Adrenal gland (tissue), 12 donors: ENCODE measurements around the gene MYT1. TPM values are rescaled to one million over a fixed set of nuclear protein-coding genes. Genes with fewer than 3 reads are reported as not detected.
A peak's percentile ranks its signal among the peaks of the same experiment; 100 is the strongest.

Experiments used
- DNase-seq, 7 donors: peaks; one replicate each; pipeline ENCODE4 v3.0.0-alpha.2; 2019 to 2020
- H3K27ac ChIP-seq, 5 donors: fragments of 200-600 bp; sonication (generic) in 4 of 5; 1 replicate in 3 of 5; 2 replicates in 2 of 5; pipeline versions ENCODE4 v1.5.1 to v1.8.0; 2016 to 2020; ENCODE audit warnings: mild to moderate bottlenecking in 1 of 5
- H3K27me3 ChIP-seq: fragments of 200-600 bp; 2 replicates; pipeline ENCODE4 v1.8.0; 2021
- H3K36me3 ChIP-seq, 2 donors: fragments of 200-600 bp; replicated peaks in 1 of 2; 1 replicate in 1 of 2; 2 replicates in 1 of 2; pipeline versions ENCODE4 v1.5.1 to v1.8.0; 2018 to 2022
- H3K4me1 ChIP-seq, 2 donors: fragments of 200-600 bp; replicated peaks in 1 of 2; 1 replicate in 1 of 2; 2 replicates in 1 of 2; pipeline versions ENCODE4 v1.5.1 to v1.8.0; 2018 to 2021
- H3K4me3 ChIP-seq, 4 donors: fragments of 200-600 bp; sonication (generic) in 3 of 4; one replicate each; pipeline ENCODE4 v1.5.1; 2016 to 2018
- H3K9me3 ChIP-seq, 3 donors: fragments of 200-600 bp; sonication (generic) in 1 of 3; replicated peaks in 1 of 3; 1 replicate in 2 of 3; 2 replicates in 1 of 3; pipeline versions ENCODE4 v1.5.1 to v1.8.0; 2016 to 2021
- CTCF ChIP-seq, 6 experiments: fragments of 450-650 bp in 4 of 6; fragments of 200-600 bp in 2 of 6; sonication (generic) in 1 of 6; IDR thresholded peaks; 1 replicate in 5 of 6; 2 replicates in 1 of 6; pipeline versions ENCODE4 v1.5.1 to v1.8.0; 2016 to 2021; ENCODE audit warnings: antibody characterized with exemption in 6 of 6, mild to moderate bottlenecking in 2 of 6, moderate library complexity in 1 of 6
- POLR2A ChIP-seq, 2 donors: fragments of 450-650 bp; IDR thresholded peaks; one replicate each; pipeline ENCODE4 v1.6.1; 2017; ENCODE audit warnings: antibody characterized with exemption in 2 of 2, mild to moderate bottlenecking in 2 of 2, moderate library complexity in 1 of 2
- WGBS, 4 donors: extraction: QIAGEN DNeasy Blood & Tissue Kit in 2 of 4; methylation state at CpG; one replicate each; pipeline versions ENCODE4 v1.1.5 to v1.1.7; 2013 to 2017; 5-methylcytosine and 5-hydroxymethylcytosine counted together
- intact Hi-C, 2 donors: fragments of 100-400 bp; cut with DNase I; formaldehyde crosslinking; loops; one replicate each; pipeline versions ENCODE4 v1.14.1 to v1.15.0; 2022 to 2023
- polyA plus RNA-seq, 3 donors: library from polyadenylated mRNA; stranded (reverse); fragments of 200-250 nt in 2 of 3; fragments of 350-450 nt in 1 of 3; fragmentation: Illumina TruSeq in 1 of 3; extraction: RNeasy Lipid Tissue Mini Kit (QIAGEN cat#74804) in 1 of 3; gene quantifications; one replicate each; pipeline ENCODE4 v1.2.3, GENCODE V29; 2013 to 2014
- total RNA-seq, 9 donors: library from RNA; depleted of rRNA in 4 of 9; stranded (reverse); fragments of >200 nt in 4 of 9; fragments of 120-200 nt in 1 of 9; fragmentation: NEBNext Ultra II Directional in 1 of 9; extraction: Animal tissue kit (Norgen Biotek cat#: 25700) in 1 of 9; gene quantifications; one replicate each; pipeline versions ENCODE4 v1.1.0 to v1.2.4, GENCODE V29; 2013 to 2023
- donor health status: healthy with polysubstance abuse.
- donor health status: Bipolar disorder and iron deficiency.
- donor health status: DM: yes; HTN: yes; CAD: no.
- donor health status: DM: no; HTN: no; CAD: no.
- donor health status: DM: no; HTN: no; CAD: no.
- donor health status: DM: yes; HTN: yes; CAD: no.

Gene MYT1
- total and polyA plus RNA-seq, 12 donors, result 0.61 to 8.5 (median 2.7) TPM

- intact Hi-C loops, result no loop called here
- Histone ChIP-seq H3K9me3 (no peaks in the 10 kb centered on the region), H3K27ac (no peak overlapping the region), H3K36me3 (no peaks in the 10 kb centered on the region), H3K27me3 (no peaks in the 10 kb centered on the region), H3K4me3 (no peak overlapping the region), H3K4me1 (peaks cover 40 to 41% of the 10 kb centered on the region in 2 donors)
- TF ChIP-seq POLR2A (IDR thresholded peaks at IDR 0.05), result no peak
- TF ChIP-seq CTCF (IDR thresholded peaks at IDR 0.05), result no peak
- DNase-seq, result no peak
- WGBS, 4 donors, result 87 to 98% (median 95%) methylated on average over 5 to 7 of the region's 7 CpGs
Observed at GRCh38 chr20:64209148-64209547, 44.9 kb downstream of the MYT1 start.

GRCh38 chr20:64210656-64211369, 46.6 kb downstream of the MYT1 start:
- H3K27ac ChIP-seq, result peak overlapping the region in 4 of 5 donors; percentile 1 to 92 (median 75)
- intact Hi-C loops, result no loop called here

GRCh38 chr20:64211874-64212658, 47.8 kb downstream of the MYT1 start:
- Histone ChIP-seq H3K27me3 (no peaks in the 10 kb centered on the region), H3K27ac (peak overlapping the region; percentile 55 to 92 (median 86)), H3K36me3 (no peaks in the 10 kb centered on the region), H3K4me1 (peaks cover 52 to 69% of the 10 kb centered on the region in 2 donors), H3K9me3 (no peaks in the 10 kb centered on the region), H3K4me3 (no peak overlapping the region)
- intact Hi-C loops, result no loop called here
- WGBS, 4 donors, result 54 to 83% (median 61%) methylated on average over 4 to 21 of the region's 21 CpGs
- peak in 2 of 7 donors; percentile 42 to 48 for DNase-seq
- TF ChIP-seq CTCF (IDR thresholded peaks at IDR 0.05) (no peak), POLR2A (IDR thresholded peaks at IDR 0.05) (no peak)

More at GRCh38 chr20:64210656-64211369, 46.6 kb downstream of the MYT1 start:
- H3K4me1 ChIP-seq, result peaks cover 52 to 56% of the 10 kb centered on the region in 2 donors
- peak; percentile 65 to 84 (median 73) for DNase-seq
- H3K4me3 ChIP-seq, result no peak overlapping the region
- TF ChIP-seq CTCF (IDR thresholded peaks at IDR 0.05) (no peak), POLR2A (IDR thresholded peaks at IDR 0.05) (no peak)
- 47 to 54% (median 50%) methylated on average over 5 to 15 of the region's 15 CpGs for WGBS, 4 donors
- no peaks in the 10 kb centered on the region for H3K27me3 ChIP-seq
- no peaks in the 10 kb centered on the region for H3K9me3 ChIP-seq
- H3K36me3 ChIP-seq, result no peaks in the 10 kb centered on the region

- Histone ChIP-seq H3K27ac (peak overlapping the region; percentile 55 to 92 (median 86)), H3K4me3 (no peak overlapping the region), H3K36me3 (no peaks in the 10 kb centered on the region), H3K4me1 (peaks cover 52 to 69% of the 10 kb centered on the region in 2 donors), H3K9me3 (no peaks in the 10 kb centered on the region), H3K27me3 (no peaks in the 10 kb centered on the region)
- peak; percentile 86 to 97 (median 90) for DNase-seq
- no peak for TF ChIP-seq CTCF (IDR thresholded peaks at IDR 0.05)
- peak in 1 of 2 donors; percentile 71 for TF ChIP-seq POLR2A (IDR thresholded peaks at IDR 0.05)
- intact Hi-C loops, result no loop called here
- 21 to 41% (median 22%) methylated on average over 4 to 7 of the region's 7 CpGs for WGBS, 4 donors
Observed at GRCh38 chr20:64212755-64213154, 48.5 kb downstream of the MYT1 start.
